Loucy (cell line): ENCODE measurements around the gene TMEM235.
A peak's percentile ranks its signal among the peaks of the same experiment; 100 is the strongest.

ENCODE experiments used
- H2AFZ ChIP-seq: fragments of 200-600 bp; sonication (generic); 2 replicates; pipeline ENCODE4 v1.6.0; 2016; ENCODE audit warnings: antibody characterized with exemption, mild to moderate bottlenecking, low read length, moderate library complexity
- H3F3A ChIP-seq: fragments of 200-600 bp; 2 replicates; pipeline ENCODE4 v1.6.0; 2016; ENCODE audit warnings: antibody characterized with exemption, low read depth, mild to moderate bottlenecking
- H3K27me3 ChIP-seq: fragments of 200-600 bp; sonication (generic); 2 replicates; pipeline ENCODE4 v1.6.1; 2014; ENCODE audit warnings: low read length, mild to moderate bottlenecking; ENCODE audit not compliant: insufficient read depth, poor library complexity, severe bottlenecking
- H3K36me3 ChIP-seq: fragments of 200-600 bp; sonication (generic); 2 replicates; pipeline ENCODE4 v1.6.1; 2016; ENCODE audit warnings: low read length; ENCODE audit not compliant: insufficient read depth
- H3K4me1 ChIP-seq: fragments of 200-600 bp; sonication (generic); 2 replicates; pipeline ENCODE4 v1.5.1; 2014; ENCODE audit warnings: low read length, mild to moderate bottlenecking; ENCODE audit not compliant: insufficient read depth, poor library complexity, severe bottlenecking
- H3K4me2 ChIP-seq: fragments of 200-600 bp; sonication (generic); 2 replicates; pipeline ENCODE4 v1.6.0; 2014; ENCODE audit warnings: antibody characterized with exemption, low read length, low read depth, mild to moderate bottlenecking; ENCODE audit not compliant: poor library complexity, severe bottlenecking
- H3K4me3 ChIP-seq: fragments of 200-600 bp; sonication (generic); 2 replicates; pipeline ENCODE4 v1.5.1; 2014; ENCODE audit warnings: low read length, mild to moderate bottlenecking, mixed read lengths; ENCODE audit not compliant: poor library complexity, severe bottlenecking
- H3K79me2 ChIP-seq: fragments of 200-600 bp; sonication (generic); 2 replicates; pipeline ENCODE4 v1.6.1; 2014; ENCODE audit warnings: low read length; ENCODE audit not compliant: insufficient read depth
- H3K9ac ChIP-seq: fragments of 200-600 bp; sonication (generic); 2 replicates; pipeline ENCODE4 v1.6.0; 2014; ENCODE audit warnings: mild to moderate bottlenecking, low read depth, low read length, moderate library complexity; ENCODE audit not compliant: poor library complexity, severe bottlenecking
- H3K9me2 ChIP-seq: fragments of 200-600 bp; sonication (generic); replicated peaks from 2 replicates; pipeline ENCODE4 v1.6.1; 2016; ENCODE audit warnings: low read depth, low read length, mixed read lengths
- H3K9me3 ChIP-seq: fragments of 200-600 bp; sonication (generic); 2 replicates; pipeline ENCODE4 v1.6.1; 2014; ENCODE audit warnings: mild to moderate bottlenecking, antibody characterized with exemption, low read length, low read depth; ENCODE audit not compliant: insufficient read depth
- H4K20me1 ChIP-seq: fragments of 200-600 bp; sonication (generic); 2 replicates; pipeline ENCODE4 v1.6.0; 2014; ENCODE audit warnings: antibody characterized with exemption, low read length, mild to moderate bottlenecking; ENCODE audit not compliant: insufficient read depth, poor library complexity, severe bottlenecking
- CTCF ChIP-seq: fragments of 200-600 bp; sonication (generic); conservative IDR thresholded peaks from 2 replicates; pipeline ENCODE4 v1.5.1; 2014; ENCODE audit warnings: mild to moderate bottlenecking, antibody characterized with exemption, low read length
- EZH2phosphoT487 ChIP-seq: fragments of 200-600 bp; IDR thresholded peaks from 2 replicates; pipeline ENCODE4 v1.6.1; 2018; ENCODE audit warnings: antibody characterized with exemption, mild to moderate bottlenecking, moderate library complexity, borderline replicate concordance

The TMEM235 gene

GRCh38 chr17:78257810-78258322 lies 26.4 kb downstream of the TMEM235 start:
- Histone ChIP-seq H3K9me3 (no peaks in the 10 kb centered on the region), H3K9me2 (no peaks in the 10 kb centered on the region), H4K20me1 (no peaks in the 10 kb centered on the region), H3K36me3 (no peaks in the 10 kb centered on the region), H3K4me1 (peaks cover 29% of the 10 kb centered on the region), H3K4me3 (peak overlapping the region; percentile 42), H2AFZ (0 out of 2 replicates have a peak overlapping the region, but pooled peaks have one; percentile 51), H3K4me2 (peak overlapping the region; percentile 41), H3K27me3 (no peaks in the 10 kb centered on the region), H3K9ac (peak overlapping the region; percentile 54), H3K79me2 (no peaks in the 10 kb centered on the region), H3F3A (0 out of 2 replicates have a peak, but pooled peaks cover 5% of the 10 kb centered on the region)
- TF ChIP-seq CTCF (no peak), EZH2phosphoT487 (no peak)

- H3K9ac ChIP-seq: peak overlapping the region; percentile 54
- TF ChIP-seq EZH2phosphoT487 (no peak), CTCF (no peak)
- no peaks in the 10 kb centered on the region for H3F3A ChIP-seq
- no peaks in the 10 kb centered on the region for H3K36me3 ChIP-seq
- H3K9me3 ChIP-seq: no peaks in the 10 kb centered on the region
- peak overlapping the region; percentile 41 for H3K4me2 ChIP-seq
- H3K9me2 ChIP-seq: no peaks in the 10 kb centered on the region
- H3K4me1 ChIP-seq: peaks cover 25% of the 10 kb centered on the region
- H3K79me2 ChIP-seq: no peaks in the 10 kb centered on the region
- no peaks in the 10 kb centered on the region for H4K20me1 ChIP-seq
- peak overlapping the region; percentile 42 for H3K4me3 ChIP-seq
- H2AFZ ChIP-seq: peak overlapping the region; percentile 51; the same call in 1 of the 2 replicates
- H3K27me3 ChIP-seq: no peaks in the 10 kb centered on the region
Measured at GRCh38 chr17:78258323-78259191, 27.1 kb downstream of the TMEM235 start.

GRCh38 chr17:78259192-78259554 lies 27.7 kb downstream of the TMEM235 start:
- Histone ChIP-seq H3F3A (no peaks in the 10 kb centered on the region), H3K9me3 (no peaks in the 10 kb centered on the region), H3K4me1 (peaks cover 20% of the 10 kb centered on the region), H3K4me2 (peak overlapping the region; percentile 41), H3K4me3 (peak overlapping the region; percentile 35), H3K36me3 (no peaks in the 10 kb centered on the region), H4K20me1 (no peaks in the 10 kb centered on the region), H3K9ac (peak overlapping the region; percentile 46), H3K9me2 (no peaks in the 10 kb centered on the region), H3K27me3 (no peaks in the 10 kb centered on the region), H3K79me2 (no peaks in the 10 kb centered on the region), H2AFZ (no peak overlapping the region)
- TF ChIP-seq EZH2phosphoT487 (no peak), CTCF (no peak)
